Middle frontal gyrus (tissue), 1 donor: ENCODE measurements around the gene EVX1.

Experiments
- DNase-seq: peaks from one replicate; pipeline ENCODE4 v3.0.0-alpha.2; 2015; ENCODE audit warnings: low spot score; ENCODE audit errors: extremely low spot score

Gene EVX1

DNA sequence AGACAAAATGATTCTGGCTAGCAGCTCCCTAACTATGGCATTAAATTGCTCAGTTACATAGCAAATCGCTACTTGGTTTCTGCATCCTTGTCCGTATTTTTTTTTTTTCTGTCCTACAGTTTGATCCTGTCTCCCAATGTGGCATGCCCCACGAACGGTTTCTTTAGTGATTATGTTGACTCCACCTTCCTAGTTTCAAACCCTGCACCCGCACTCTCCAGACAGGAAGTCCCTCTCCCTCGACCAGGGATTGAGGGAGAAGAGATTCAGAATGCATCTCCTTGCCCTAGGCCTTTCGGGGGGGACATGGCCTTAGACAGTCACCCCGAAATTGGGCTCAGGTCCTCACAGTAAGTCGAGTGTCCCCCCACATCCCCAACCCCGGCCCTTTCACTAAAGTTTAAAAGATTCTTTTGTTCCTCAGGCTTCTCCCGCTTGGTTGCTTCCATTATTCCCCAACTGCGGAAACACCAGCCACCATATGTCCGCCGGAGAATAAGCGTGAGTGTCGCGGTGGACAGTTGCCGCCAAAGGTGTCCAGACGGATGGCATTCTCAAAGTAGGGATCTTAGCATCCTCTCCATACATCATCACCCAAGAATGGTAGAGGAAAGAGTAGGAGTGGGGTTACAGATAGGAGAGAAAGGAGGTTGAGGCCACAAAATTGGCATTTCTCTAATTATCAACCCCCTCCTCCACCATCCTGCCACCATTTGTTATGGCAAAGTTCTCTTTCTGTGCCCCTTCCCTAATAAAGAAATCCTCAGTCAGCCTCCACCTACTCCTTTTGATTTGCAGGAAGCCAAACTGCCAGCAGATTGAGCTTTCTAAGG is 7.3 kb downstream of the EVX1 start:
- no peak for DNase-seq

DNA sequence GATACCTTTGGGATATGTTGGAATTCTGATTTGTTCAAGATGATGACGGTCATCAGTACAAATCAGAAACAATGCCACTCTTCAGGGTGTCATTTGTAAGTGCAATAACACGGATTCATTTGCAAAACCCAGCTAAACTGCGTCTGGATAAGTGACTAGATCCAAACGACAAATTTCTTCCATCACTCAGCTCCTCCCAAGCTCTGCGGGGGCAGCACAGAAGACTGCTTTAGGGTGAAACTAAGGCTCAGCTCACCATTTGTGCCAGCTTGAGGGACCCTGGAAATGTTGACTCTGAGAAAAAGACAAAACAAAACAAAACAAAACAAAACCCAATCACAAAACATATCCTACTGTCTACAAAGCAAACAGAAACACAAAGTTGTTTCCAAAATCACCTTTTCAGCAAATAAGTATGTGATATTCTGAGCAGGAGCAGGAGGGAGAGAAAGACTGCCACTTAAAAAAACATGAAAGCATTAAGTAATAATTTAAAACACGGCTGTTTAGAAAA is 8.0 kb downstream of the EVX1 start:
- no peak for DNase-seq

DNA sequence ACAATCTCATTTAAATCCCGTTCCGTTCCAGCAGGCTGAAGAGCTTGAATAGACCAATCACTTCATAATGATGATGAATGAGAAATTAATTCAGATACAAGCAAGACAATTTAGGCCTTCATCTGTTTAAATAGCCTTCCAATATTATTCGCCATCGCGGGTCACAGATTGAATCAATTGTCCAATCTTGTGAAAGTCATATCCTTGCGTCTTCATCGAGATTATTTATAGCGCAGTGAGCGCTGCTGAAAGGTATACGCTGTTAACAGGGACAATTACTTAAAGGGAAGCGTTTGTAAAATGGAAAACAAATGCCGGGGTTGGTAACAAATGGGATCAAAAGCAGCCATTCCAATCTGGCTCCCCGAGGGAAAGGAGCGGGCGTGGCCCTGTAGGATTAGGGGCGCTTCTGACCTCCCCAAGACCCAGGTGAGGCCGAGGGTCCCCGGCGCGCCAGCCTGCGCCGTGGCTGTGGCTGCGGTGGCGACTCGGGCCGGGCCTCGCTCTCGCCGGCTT is 8.6 kb downstream of the EVX1 start:
- DNase-seq, result no peak

DNA sequence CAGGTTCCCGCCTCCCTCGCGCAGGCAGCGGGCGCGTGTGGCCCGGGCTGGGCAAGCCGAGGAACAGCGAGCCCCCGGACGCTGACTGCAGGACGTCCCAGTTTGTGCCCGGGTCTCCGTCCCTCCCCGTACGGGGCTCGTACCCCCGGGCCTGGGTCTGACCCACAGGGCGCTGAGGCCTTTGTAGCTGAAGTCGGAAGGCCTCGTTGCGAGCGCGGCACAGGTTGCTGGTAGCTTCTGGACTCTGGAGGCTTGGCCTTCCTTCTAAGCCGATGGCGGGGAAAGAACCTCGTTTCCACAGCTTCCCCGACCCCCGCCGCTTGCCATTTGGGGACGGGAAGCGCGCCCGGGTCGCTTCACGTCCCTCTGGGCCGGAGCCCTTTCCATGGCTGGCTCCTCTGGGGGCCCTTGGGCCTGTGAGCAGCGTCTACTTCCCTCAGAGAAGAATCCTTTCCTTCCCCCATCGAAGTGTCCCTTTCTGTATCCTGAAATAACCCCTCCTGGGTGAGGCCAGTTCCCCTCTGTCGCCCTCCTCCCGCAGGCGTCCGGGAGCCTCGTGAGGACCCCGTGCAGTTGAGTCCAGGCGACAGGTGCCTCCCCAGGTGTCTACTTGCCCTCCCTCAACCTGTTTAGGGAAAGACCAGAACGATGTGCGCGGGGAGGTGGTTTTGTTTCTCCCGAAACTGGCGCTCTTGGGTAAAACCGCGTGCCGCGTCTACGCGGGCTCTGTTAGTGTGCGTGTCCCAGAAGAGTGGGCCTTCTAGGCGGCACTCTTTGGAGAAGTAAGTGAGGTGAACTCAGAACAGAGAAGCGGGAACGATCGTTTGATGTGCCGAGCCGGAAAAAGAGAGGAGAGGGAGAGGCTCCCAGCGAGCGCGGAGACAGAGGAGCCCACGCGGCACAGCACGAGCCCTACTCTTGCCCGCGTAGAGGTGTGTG is 9.3 kb downstream of the EVX1 start:
- DNase-seq, result no peak

DNA sequence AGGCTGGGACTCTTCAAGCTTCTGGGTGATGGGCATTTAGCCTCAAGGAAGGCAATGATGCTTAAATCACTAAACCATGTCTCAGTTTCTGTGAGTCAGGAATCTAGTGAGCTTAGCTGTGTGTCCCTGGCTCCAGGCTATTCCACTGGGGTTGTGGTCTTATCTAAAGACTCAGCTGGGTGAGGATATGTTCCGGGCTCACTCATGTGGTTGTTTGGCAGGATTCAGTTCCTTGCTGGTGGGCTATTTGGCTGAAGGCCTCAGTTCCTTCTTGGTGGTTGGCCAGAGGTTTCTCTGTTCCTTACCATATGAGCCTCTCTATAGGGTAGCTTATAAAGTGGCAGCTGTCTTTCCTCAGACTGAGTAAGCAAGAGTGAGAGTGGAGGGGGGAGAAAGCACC is 12.0 kb downstream of the EVX1 start:
- no peak for DNase-seq

DNA sequence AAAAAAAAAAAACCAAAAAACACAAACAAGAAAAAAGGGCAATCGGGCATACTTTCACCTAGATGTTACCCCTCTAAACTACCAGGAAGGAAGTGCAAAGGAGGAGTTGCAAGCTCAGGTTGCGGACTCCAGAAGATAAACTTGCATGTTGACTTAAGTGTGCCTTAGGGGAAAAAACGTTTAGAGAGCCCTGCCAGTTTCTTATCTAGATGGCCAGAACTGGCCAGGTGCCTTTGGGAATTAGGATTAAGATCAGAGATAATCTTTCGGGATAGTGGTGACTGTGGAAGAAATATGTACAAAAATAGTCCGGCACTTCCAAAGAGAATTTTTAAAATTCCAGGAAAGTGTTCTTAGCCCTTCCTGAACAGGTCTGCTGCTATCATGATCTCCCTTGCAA is 17.6 kb downstream of the EVX1 start:
- DNase-seq, result no peak

DNA sequence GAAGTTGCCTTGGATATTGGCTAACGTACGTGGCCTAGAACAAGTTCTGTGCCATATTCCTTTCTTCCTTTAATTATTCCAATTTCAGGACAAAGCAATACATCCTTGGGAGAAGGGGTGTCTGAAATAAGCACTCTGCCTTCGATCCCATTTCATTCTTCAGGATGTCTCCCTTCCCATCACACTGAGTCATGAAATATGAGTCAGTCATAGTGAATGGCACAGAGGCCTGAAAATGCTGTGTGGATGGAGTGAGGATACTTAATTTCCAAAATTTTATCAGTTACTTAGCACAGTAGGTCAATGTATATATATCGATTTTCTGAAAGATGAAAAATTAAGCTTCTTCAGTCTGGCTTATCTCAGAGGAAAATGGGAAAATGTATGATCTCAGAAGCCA is 19.5 kb downstream of the EVX1 start:
- no peak for DNase-seq

DNA sequence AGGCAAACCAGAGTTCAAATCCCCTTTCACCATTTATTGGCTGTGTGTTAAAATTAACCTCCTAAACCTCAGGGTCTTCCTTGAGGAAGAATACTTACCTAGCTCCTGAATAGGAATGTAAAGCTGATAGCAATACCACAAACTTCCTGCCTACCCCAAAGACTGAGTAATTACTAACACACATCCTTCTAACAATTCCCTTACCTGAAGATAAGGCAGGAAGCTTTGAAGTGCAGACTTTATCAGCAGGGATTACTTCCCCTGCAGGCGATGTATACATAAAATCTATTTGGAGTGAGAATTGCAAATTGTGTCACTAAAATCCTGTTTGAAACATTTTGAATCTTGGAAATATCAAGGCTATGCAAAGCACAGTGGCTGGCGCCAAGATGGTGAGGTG is 21.2 kb downstream of the EVX1 start:
- DNase-seq, result no peak

DNA sequence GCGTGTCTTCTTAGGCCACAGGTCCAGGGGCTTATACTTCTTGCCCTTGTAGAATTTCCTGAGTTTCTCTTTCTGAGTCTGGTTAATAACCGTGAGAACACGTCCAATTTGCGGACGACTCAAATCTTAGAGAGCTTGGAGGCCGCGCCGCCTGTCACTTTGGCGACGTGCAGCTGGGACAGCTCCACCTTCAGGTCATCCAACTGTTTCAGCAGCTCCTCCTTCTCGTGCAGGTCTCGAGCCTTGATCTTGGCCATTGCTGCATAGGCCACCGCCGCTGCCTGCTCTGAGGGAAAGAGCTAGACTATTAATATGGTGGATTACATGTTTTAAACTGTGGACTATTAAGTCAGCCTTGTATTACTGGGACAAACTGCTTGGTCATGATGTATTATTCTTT is 26.9 kb downstream of the EVX1 start:
- no peak for DNase-seq

DNA sequence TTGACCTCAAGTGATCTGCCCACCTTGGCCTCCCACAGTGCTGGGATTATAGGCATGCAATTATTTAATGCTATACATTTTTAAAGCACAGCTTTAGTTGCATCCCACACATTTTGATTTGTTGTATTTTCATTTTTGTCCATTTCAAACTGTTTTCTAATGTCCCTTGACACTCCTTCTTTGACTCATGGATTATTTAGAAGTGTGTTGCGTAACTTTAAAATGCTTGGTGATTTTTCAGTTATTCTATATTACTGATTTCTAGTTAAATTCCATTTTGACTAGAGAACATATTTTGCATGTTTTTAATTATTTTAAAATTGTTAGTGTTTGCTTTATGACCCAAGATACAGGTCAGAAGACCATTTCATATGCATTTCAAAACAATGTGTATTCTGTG is 28.8 kb downstream of the EVX1 start:
- DNase-seq, result no peak

DNA sequence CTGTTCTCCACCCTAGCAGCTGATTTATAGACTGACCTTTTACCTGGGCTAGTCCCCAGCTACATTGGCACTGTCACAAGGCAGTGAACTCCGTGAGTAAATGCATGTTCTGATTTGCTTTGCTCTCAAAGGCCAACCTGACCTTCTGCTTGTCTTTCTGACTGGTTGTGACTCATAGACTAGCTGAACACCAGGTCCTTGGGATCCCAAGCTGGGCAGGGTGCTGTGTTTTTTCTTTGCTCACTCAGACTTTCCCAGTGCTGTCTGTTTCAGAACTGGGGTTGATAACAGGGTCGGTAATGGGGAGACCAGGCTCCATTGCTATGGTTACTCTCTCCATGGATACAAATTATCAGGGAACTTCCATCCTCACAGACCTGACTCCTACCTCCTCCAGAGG is 35.0 kb downstream of the EVX1 start:
- DNase-seq, result no peak

DNA sequence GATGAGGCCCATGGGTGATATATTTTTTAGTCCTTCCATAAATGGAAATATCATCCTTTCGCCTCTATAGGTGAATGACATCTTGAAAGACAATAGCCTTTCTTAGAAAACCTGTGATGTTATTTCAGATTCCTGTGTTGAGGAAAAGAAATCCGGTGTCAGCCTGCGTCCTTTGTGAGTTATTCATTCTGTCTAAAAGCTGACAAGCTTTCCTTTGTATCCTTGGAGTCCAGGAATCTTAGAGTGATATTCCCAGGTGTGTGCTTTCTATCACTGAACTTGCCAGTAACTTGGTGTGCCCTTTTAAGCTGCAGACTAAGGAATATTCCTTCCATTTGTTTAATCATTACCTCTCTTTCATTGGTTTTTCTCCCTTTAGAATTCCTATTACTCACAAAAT is 41.0 kb downstream of the EVX1 start:
- DNase-seq, result no peak

DNA sequence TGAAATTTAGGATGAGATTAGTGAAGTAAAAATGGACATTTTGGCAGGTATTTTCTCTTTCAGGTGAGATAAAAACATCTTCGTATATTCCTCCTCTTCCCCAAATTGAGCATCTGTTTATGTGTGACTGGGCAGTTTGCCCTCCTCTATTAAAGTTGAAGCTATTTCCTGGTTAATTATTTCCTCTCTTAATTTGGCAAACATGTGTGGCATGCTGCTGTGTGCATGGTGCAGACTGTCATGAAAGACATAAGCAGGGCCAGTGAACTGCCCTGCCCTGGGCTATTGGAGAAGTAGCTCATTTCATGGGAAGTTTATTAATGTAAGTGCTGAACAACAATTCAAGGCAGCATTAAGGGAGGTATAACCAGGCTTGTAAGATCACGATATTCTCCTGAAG is 52.6 kb downstream of the EVX1 start:
- no peak for DNase-seq

DNA sequence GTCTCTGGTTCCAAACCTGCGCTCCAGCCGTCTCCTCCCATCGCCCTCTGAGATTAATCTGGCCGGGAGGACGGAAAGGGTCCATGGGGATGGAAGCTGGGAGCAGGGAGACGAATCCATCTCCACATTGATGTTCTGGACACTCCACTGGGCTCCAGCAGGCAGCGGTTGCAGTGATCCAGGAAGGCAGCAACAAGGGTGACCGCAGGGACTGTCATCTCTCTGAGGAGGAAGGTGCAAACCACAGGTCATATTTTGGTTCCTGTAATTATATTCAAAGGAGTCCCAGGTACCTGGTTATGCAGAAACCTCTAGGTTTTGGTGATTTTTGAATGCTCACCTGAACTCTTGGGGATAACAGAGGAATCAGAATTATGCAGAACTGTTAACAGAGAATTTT is 54.8 kb downstream of the EVX1 start:
- DNase-seq, result no peak
